ENCODE measurements around the gene C19orf38. TPM values are rescaled to one million over a fixed set of nuclear protein-coding genes. Genes with fewer than 3 reads are reported as not detected.

The C19orf38 gene
- total and polyA plus RNA-seq, 9 of the 15 experiments (the other 6 are each of a cell fraction or from before 2014, with no cell fraction given), result 0.14 to 0.18 TPM; not detected in 7

DNA sequence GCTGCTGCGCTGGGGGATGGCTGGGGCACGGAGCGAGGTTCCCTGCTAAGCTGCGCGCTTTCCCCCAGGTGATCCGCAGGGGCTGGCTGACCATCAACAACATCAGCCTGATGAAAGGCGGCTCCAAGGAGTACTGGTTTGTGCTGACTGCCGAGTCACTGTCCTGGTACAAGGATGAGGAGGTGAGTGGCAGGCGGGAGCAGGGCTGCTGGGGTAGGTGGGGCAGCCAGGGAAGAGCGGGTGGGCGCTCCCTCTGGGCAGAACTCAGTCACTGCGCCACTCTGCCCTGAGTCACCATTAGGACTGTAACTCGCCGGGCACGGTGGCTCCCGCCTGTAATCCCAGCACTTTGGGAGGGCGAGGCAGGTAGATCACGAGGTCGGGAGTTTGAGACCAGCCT is 36.0 kb upstream of the C19orf38 start:
- no peak for FAIRE-seq
- ChIA-PET CTCF (ENCODE audit: low intra/inter-chr PET ratio) (no interaction called here), POLR2A (interaction anchor here (0.6 to 2.0 kb wide), 3 partner anchors 8 to 23 kb away, joined by 4 to 5 read pairs (median 4); no protein-coding TSS in a partner anchor)
- Histone ChIP-seq H3K27ac (ENCODE audit: extremely low read depth, low read depth, low read length) (peak overlapping the region; percentile 82), H3K27me3 (ENCODE audit: control insufficient read depth in 2 of 2, insufficient read depth in 2 of 2, low read length in 2 of 2) (no peaks in the 10 kb centered on the region), H3K9ac (ENCODE audit: insufficient read depth in 1 of 2, low read depth in 2 of 2, low read length in 2 of 2) (peak overlapping the region; percentile 40 to 43), H3K4me2 (ENCODE audit: insufficient read depth, low read length) (peak overlapping the region; percentile 44; the same call in 1 of the 2 replicates), H4K20me1 (replicated peaks; ENCODE audit: control insufficient read depth, insufficient read depth, low read length) (no peaks in the 10 kb centered on the region), H3K4me1 (replicated peaks in 1 of 2; ENCODE audit: control insufficient read depth in 2 of 2, insufficient read depth in 2 of 2, low read length in 2 of 2) (peaks cover 48 to 71% of the 10 kb centered on the region in 2 experiments), H3K9me1 (ENCODE audit: control insufficient read depth, insufficient read depth, low read length) (no peaks in the 10 kb centered on the region), H3K4me3 (no peak overlapping the region), H3K36me3 (ENCODE audit: control insufficient read depth, insufficient read depth, low read length) (peaks cover 77% of the 10 kb centered on the region; the same call in 2 of the 3 replicates), H3K9me3 (replicated peaks; ENCODE audit: control insufficient read depth, insufficient read depth, low read depth, low read length) (no peaks in the 10 kb centered on the region; the same call in 1 of the 2 replicates), H3K79me2 (ENCODE audit: control insufficient read depth, insufficient read depth, low read length) (peaks cover 8% of the 10 kb centered on the region; the same call in 2 of the 3 replicates), H2AFZ (ENCODE audit: low read depth, low read length) (no peak overlapping the region)
- 70% methylated on average over 13 of the region's 19 CpGs for WGBS (ENCODE audit: insufficient coverage, low coverage, missing lambda C conversion rate)
- in situ Hi-C loops (cut with MboI) (no loop called here), intact Hi-C loops (cut with micrococcal nuclease) (no loop called here)
- no TSS peak for BruUV-seq (replicated peaks)
- ATAC-seq, result peak; percentile 18
- DNase-seq (ENCODE audit: extremely low read depth in 1 of 4, low spot score in 3 of 4), result peak in 3 of 4 experiments; percentile 34 to 48 (median 40)
- TF ChIP-seq, protein P1, sequence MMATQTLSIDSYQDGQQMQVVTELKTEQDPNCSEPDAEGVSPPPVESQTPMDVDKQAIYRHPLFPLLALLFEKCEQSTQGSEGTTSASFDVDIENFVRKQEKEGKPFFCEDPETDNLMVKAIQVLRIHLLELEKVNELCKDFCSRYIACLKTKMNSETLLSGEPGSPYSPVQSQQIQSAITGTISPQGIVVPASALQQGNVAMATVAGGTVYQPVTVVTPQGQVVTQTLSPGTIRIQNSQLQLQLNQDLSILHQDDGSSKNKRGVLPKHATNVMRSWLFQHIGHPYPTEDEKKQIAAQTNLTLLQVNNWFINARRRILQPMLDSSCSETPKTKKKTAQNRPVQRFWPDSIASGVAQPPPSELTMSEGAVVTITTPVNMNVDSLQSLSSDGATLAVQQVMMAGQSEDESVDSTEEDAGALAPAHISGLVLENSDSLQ (IDR thresholded peaks at IDR 0.05), result peak; percentile 62; the same call in 1 of the 2 replicates
- peak; percentile 56 for TF ChIP-seq C11orf30 (IDR thresholded peaks at IDR 0.05; ENCODE audit: low read depth)
- TF ChIP-seq MAFG (tag; conservative IDR thresholded peaks at IDR 0.05), result 0 out of 2 replicates have a peak, but pooled peaks have one; percentile 23
- TF ChIP-seq, protein P2, sequence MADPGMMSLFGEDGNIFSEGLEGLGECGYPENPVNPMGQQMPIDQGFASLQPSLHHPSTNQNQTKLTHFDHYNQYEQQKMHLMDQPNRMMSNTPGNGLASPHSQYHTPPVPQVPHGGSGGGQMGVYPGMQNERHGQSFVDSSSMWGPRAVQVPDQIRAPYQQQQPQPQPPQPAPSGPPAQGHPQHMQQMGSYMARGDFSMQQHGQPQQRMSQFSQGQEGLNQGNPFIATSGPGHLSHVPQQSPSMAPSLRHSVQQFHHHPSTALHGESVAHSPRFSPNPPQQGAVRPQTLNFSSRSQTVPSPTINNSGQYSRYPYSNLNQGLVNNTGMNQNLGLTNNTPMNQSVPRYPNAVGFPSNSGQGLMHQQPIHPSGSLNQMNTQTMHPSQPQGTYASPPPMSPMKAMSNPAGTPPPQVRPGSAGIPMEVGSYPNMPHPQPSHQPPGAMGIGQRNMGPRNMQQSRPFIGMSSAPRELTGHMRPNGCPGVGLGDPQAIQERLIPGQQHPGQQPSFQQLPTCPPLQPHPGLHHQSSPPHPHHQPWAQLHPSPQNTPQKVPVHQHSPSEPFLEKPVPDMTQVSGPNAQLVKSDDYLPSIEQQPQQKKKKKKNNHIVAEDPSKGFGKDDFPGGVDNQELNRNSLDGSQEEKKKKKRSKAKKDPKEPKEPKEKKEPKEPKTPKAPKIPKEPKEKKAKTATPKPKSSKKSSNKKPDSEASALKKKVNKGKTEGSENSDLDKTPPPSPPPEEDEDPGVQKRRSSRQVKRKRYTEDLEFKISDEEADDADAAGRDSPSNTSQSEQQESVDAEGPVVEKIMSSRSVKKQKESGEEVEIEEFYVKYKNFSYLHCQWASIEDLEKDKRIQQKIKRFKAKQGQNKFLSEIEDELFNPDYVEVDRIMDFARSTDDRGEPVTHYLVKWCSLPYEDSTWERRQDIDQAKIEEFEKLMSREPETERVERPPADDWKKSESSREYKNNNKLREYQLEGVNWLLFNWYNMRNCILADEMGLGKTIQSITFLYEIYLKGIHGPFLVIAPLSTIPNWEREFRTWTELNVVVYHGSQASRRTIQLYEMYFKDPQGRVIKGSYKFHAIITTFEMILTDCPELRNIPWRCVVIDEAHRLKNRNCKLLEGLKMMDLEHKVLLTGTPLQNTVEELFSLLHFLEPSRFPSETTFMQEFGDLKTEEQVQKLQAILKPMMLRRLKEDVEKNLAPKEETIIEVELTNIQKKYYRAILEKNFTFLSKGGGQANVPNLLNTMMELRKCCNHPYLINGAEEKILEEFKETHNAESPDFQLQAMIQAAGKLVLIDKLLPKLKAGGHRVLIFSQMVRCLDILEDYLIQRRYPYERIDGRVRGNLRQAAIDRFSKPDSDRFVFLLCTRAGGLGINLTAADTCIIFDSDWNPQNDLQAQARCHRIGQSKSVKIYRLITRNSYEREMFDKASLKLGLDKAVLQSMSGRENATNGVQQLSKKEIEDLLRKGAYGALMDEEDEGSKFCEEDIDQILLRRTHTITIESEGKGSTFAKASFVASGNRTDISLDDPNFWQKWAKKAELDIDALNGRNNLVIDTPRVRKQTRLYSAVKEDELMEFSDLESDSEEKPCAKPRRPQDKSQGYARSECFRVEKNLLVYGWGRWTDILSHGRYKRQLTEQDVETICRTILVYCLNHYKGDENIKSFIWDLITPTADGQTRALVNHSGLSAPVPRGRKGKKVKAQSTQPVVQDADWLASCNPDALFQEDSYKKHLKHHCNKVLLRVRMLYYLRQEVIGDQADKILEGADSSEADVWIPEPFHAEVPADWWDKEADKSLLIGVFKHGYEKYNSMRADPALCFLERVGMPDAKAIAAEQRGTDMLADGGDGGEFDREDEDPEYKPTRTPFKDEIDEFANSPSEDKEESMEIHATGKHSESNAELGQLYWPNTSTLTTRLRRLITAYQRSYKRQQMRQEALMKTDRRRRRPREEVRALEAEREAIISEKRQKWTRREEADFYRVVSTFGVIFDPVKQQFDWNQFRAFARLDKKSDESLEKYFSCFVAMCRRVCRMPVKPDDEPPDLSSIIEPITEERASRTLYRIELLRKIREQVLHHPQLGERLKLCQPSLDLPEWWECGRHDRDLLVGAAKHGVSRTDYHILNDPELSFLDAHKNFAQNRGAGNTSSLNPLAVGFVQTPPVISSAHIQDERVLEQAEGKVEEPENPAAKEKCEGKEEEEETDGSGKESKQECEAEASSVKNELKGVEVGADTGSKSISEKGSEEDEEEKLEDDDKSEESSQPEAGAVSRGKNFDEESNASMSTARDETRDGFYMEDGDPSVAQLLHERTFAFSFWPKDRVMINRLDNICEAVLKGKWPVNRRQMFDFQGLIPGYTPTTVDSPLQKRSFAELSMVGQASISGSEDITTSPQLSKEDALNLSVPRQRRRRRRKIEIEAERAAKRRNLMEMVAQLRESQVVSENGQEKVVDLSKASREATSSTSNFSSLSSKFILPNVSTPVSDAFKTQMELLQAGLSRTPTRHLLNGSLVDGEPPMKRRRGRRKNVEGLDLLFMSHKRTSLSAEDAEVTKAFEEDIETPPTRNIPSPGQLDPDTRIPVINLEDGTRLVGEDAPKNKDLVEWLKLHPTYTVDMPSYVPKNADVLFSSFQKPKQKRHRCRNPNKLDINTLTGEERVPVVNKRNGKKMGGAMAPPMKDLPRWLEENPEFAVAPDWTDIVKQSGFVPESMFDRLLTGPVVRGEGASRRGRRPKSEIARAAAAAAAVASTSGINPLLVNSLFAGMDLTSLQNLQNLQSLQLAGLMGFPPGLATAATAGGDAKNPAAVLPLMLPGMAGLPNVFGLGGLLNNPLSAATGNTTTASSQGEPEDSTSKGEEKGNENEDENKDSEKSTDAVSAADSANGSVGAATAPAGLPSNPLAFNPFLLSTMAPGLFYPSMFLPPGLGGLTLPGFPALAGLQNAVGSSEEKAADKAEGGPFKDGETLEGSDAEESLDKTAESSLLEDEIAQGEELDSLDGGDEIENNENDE (IDR thresholded peaks at IDR 0.05; ENCODE audit: low read depth, low read length), result no peak
- TF ChIP-seq, protein P3, sequence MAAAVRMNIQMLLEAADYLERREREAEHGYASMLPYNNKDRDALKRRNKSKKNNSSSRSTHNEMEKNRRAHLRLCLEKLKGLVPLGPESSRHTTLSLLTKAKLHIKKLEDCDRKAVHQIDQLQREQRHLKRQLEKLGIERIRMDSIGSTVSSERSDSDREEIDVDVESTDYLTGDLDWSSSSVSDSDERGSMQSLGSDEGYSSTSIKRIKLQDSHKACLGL (CRISPR knock-in tag; IDR thresholded peaks at IDR 0.05; ENCODE audit: borderline replicate concordance, poor library complexity, severe bottlenecking), result no peak
- 0 out of 2 replicates have a peak, but pooled peaks have one; percentile 3 for TF ChIP-seq CEBPG (CRISPR knock-in tag; IDR thresholded peaks at IDR 0.05)
- TF ChIP-seq CEBPG (tag; conservative IDR thresholded peaks at IDR 0.05 in 1 of 2, IDR thresholded peaks at IDR 0.05 in 1 of 2), result no peak
- TF ChIP-seq POLR2G (IDR thresholded peaks at IDR 0.05; ENCODE audit: low read depth, low read length), result peak; percentile 20; the same call in 1 of the 2 replicates

All from K562 (cell line).